K562 (cell line): ENCODE data around the gene PHKG1. TPM values are rescaled to one million over a fixed set of nuclear protein-coding genes. Genes with fewer than 3 reads are reported as not detected.
"Not testable (repeated sequence)": the region's sequence is repeated elsewhere in the genome, so short reads cannot be mapped to it uniquely, and the experiment has no call there.

ENCODE experiments used
- ATAC-seq: fragments of 200-7000 bp; cut with Tn5 transposase; 3 replicates; pipeline ENCODE4 v1.9.1; 2020; ENCODE audit warnings: moderate library complexity
- BruUV-seq: library from RNA; stranded (reverse); fragments of 400-500 nt; replicated peaks from 2 replicates; lab custom pipeline; 2021; lab: Mats Ljungman, UMichigan
- CTCF ChIA-PET: fragments of 300-600 bp; formaldehyde crosslinking; extraction: SDS; loops from one replicate; lab custom pipeline; 2021; ENCODE audit warnings: low intra/inter-chr PET ratio; lab: Yijun Ruan, JAX
- POLR2A ChIA-PET: fragments of 300-600, 350-650 bp; sonication (Branson Sonifier 250); formaldehyde crosslinking; extraction: SDS; loops from one replicate; lab custom pipeline; 2021; ENCODE audit warnings: antibody characterized with exemption, inconsistent platforms; lab: Yijun Ruan, JAX
- DNase-seq, 4 experiments: peaks; one replicate each; pipeline versions ENCODE4 v3.0.0 to v3.0.0-alpha.2; 2011 to 2018; ENCODE audit warnings: low spot score in 3 of 4, mixed read lengths in 3 of 4; ENCODE audit errors: extremely low read depth in 1 of 4
- FAIRE-seq: peaks from 2 replicates; lab custom pipeline; 2011; peaks lifted over from hg19 to GRCh38; lab: Jason Lieb, UNC
- H2AFZ ChIP-seq: 2 replicates; pipeline ENCODE4 v1.6.0; 2011; ENCODE audit warnings: low read depth, low read length, control low read depth, inconsistent platforms
- H3K27ac ChIP-seq: fragments of 200-600 bp; 3 replicates; pipeline ENCODE4 v1.8.0; 2011; ENCODE audit warnings: low read depth, mild to moderate bottlenecking, control low read depth, inconsistent platforms, low read length, moderate library complexity, mixed read lengths; ENCODE audit errors: extremely low read depth
- H3K27me3 ChIP-seq, 2 experiments: fragments of 300-600 bp in 1 of 2; 2 replicates in 1 of 2; 3 replicates in 1 of 2; pipeline versions ENCODE4 v1.6.0 to v1.8.0; 2011; ENCODE audit warnings: inconsistent platforms in 2 of 2, low read length in 2 of 2, mild to moderate bottlenecking in 1 of 2, mixed read lengths in 1 of 2, moderate library complexity in 1 of 2; ENCODE audit not compliant: control insufficient read depth in 2 of 2, insufficient read depth in 2 of 2
- H3K36me3 ChIP-seq: fragments of 300-600 bp; 3 replicates; pipeline ENCODE4 v1.8.0; 2011; ENCODE audit warnings: mild to moderate bottlenecking, low read length, inconsistent platforms; ENCODE audit not compliant: control insufficient read depth, insufficient read depth
- H3K4me1 ChIP-seq, 2 experiments: fragments of 200-600 bp in 1 of 2; replicated peaks in 1 of 2; 2 replicates in 1 of 2; 3 replicates in 1 of 2; pipeline versions ENCODE4 v1.5.1 to v1.8.0; 2011; ENCODE audit warnings: inconsistent platforms in 2 of 2, low read length in 2 of 2, mild to moderate bottlenecking in 1 of 2, mixed read lengths in 1 of 2, moderate library complexity in 1 of 2; ENCODE audit not compliant: control insufficient read depth in 2 of 2, insufficient read depth in 2 of 2
- H3K4me2 ChIP-seq: 2 replicates; pipeline ENCODE4 v1.6.1; 2011; ENCODE audit warnings: low read length, control low read depth, inconsistent platforms, mixed read lengths; ENCODE audit not compliant: insufficient read depth
- H3K4me3 ChIP-seq: fragments of 200-600 bp; sonication (generic), shearing (Covaris generic); 2 replicates; pipeline ENCODE4 v1.5.1; 2016; ENCODE audit warnings: control low read depth, inconsistent platforms
- H3K79me2 ChIP-seq: fragments of 200-600 bp; 3 replicates; pipeline ENCODE4 v1.8.0; 2011; ENCODE audit warnings: low read length, inconsistent platforms; ENCODE audit not compliant: control insufficient read depth, insufficient read depth
- H3K9ac ChIP-seq, 2 experiments: 2 replicates each; pipeline versions ENCODE4 v1.6.0 to v1.6.1; 2011; ENCODE audit warnings: low read depth in 2 of 2, low read length in 2 of 2, control low read depth in 1 of 2, inconsistent platforms in 1 of 2, mild to moderate bottlenecking in 1 of 2, mixed read lengths in 1 of 2; ENCODE audit not compliant: insufficient read depth in 1 of 2
- H3K9me1 ChIP-seq: one replicate; pipeline ENCODE4 v1.6.0; 2011; ENCODE audit warnings: inconsistent platforms, mild to moderate bottlenecking, low read length, moderate library complexity; ENCODE audit not compliant: control insufficient read depth, insufficient read depth
- H3K9me3 ChIP-seq: replicated peaks from 2 replicates; pipeline ENCODE4 v1.5.1; 2011; ENCODE audit warnings: low read depth, low read length, inconsistent platforms; ENCODE audit not compliant: control insufficient read depth, insufficient read depth
- H4K20me1 ChIP-seq: replicated peaks from 2 replicates; pipeline ENCODE4 v1.6.1; 2011; ENCODE audit warnings: low read length, inconsistent platforms, mixed read lengths; ENCODE audit not compliant: control insufficient read depth, insufficient read depth
- ARID1B ChIP-seq: fragments of 450-650 bp; IDR thresholded peaks from 2 replicates; pipeline ENCODE4 v1.6.1; 2016; ENCODE audit warnings: antibody characterized with exemption, mild to moderate bottlenecking, inconsistent platforms
- BDP1 ChIP-seq: IDR thresholded peaks from 3 replicates; pipeline ENCODE4 v1.6.1; 2011; ENCODE audit not compliant: insufficient read length, insufficient read depth
- CBFA2T3 ChIP-seq: fragments of 450-650 bp; IDR thresholded peaks from 2 replicates; pipeline ENCODE4 v1.6.1; 2017
- GABPA ChIP-seq: fragments of 200-800 bp; sonication (Bioruptor generic); conservative IDR thresholded peaks from 2 replicates; pipeline ENCODE4 v1.6.1; 2016; ENCODE audit warnings: low read depth, missing genetic modification characterization, missing compliant biosample characterization
- KLF6 ChIP-seq: fragments of 250-450 bp; sonication (Bioruptor Pico); IDR thresholded peaks from 2 replicates; pipeline ENCODE4 v1.4.0; 2020; ENCODE audit warnings: mild to moderate bottlenecking, moderate library complexity, borderline replicate concordance
- LCOR ChIP-seq: sonication (generic); formaldehyde crosslinking; IDR thresholded peaks from 2 replicates; pipeline ENCODE4 v1.8.0; 2022; ENCODE audit warnings: mild to moderate bottlenecking, missing genetic modification reagents
- MAX ChIP-seq: sonication (generic); formaldehyde crosslinking; IDR thresholded peaks from 2 replicates; pipeline ENCODE4 v1.9.0; 2022; ENCODE audit warnings: mild to moderate bottlenecking, missing genetic modification reagents
- NCOR1 ChIP-seq: fragments of 450-650 bp; IDR thresholded peaks from 2 replicates; pipeline ENCODE4 v1.6.1; 2016; ENCODE audit warnings: mild to moderate bottlenecking, moderate library complexity
- NFIC ChIP-seq: fragments of 450-650 bp; IDR thresholded peaks from 2 replicates; pipeline ENCODE4 v1.6.1; 2017; ENCODE audit warnings: mild to moderate bottlenecking, inconsistent platforms
- POLR2A ChIP-seq: fragments of 450-650 bp; conservative IDR thresholded peaks from 2 replicates; pipeline ENCODE4 v1.6.1; 2016
- STAT5A ChIP-seq: IDR thresholded peaks from 2 replicates; pipeline ENCODE4 v1.6.1; 2012; ENCODE audit warnings: low read length, inconsistent platforms, borderline replicate concordance
- ZNF449 ChIP-seq: fragments of 250-450 bp; sonication (Bioruptor Pico); IDR thresholded peaks from 2 replicates; pipeline ENCODE4 v1.8.0; 2022; ENCODE audit warnings: moderate library complexity, mild to moderate bottlenecking, inconsistent platforms
- ZNF707 ChIP-seq: fragments of 250-450 bp; sonication (Bioruptor Pico); conservative IDR thresholded peaks from 2 replicates; pipeline ENCODE4 v1.8.0; 2022; ENCODE audit warnings: inconsistent platforms, mild to moderate bottlenecking, moderate library complexity
- WGBS: fragments of 100-300 bp; shearing (Covaris generic); methylation state at CpG from one replicate; pipeline ENCODE4 v1.1.6; 2016; ENCODE audit warnings: low coverage, mixed read lengths; ENCODE audit not compliant: insufficient coverage; ENCODE audit errors: missing lambda C conversion rate; 5-methylcytosine and 5-hydroxymethylcytosine counted together
- in situ Hi-C: fragments of 300-500 bp; cut with MboI; formaldehyde crosslinking; loops from 4 replicates; pipeline ENCODE4 v1.15.0; 2018; ENCODE audit warnings: inconsistent platforms, mixed read lengths
- intact Hi-C: fragments of 100-400 bp; cut with micrococcal nuclease; formaldehyde crosslinking; loops from 2 replicates; pipeline ENCODE4 v1.14.2; 2022
- polyA plus RNA-seq, 8 experiments: library from polyadenylated mRNA; depleted of rRNA in 4 of 8; stranded (reverse) in 5 of 8; unstranded in 3 of 8; fragments of >200 nt; fragmentation: Nextera tagmentation in 2 of 8; fragmentation: Illumina TruSeq in 1 of 8; extraction: Ambion mirVana in 2 of 8; extraction: Trizol in 1 of 8; gene quantifications; 2 replicates each; pipeline versions ENCODE4 v1.2.1 to v1.2.3, GENCODE V29; 2011 to 2014; ENCODE audit warnings: inconsistent platforms in 1 of 8, missing spikeins in 1 of 8
- total RNA-seq, 7 experiments: library from RNA; depleted of rRNA in 6 of 7; stranded (reverse); fragments of >200 nt in 6 of 7; fragmentation: Illumina TruSeq in 2 of 7; extraction: Trizol in 2 of 7; gene quantifications; 2 replicates each; pipeline versions ENCODE4 v1.2.1 to v1.2.3, GENCODE V29; 2011 to 2021; ENCODE audit warnings: low replicate concordance in 1 of 7

Gene PHKG1
- total and polyA plus RNA-seq, 9 of the 15 experiments (the other 6 are each of a cell fraction or from before 2014, with no cell fraction given): 0.10 to 0.83 (median 0.46) TPM

- TF ChIP-seq MAX: no peak
- TF ChIP-seq ZNF707: no peak
- peak; percentile 38; the same call in 1 of the 2 replicates for TF ChIP-seq NCOR1
- TF ChIP-seq GABPA (tag): no peak
- TF ChIP-seq BDP1: no peak
- peak; percentile 85 for TF ChIP-seq CBFA2T3
- TF ChIP-seq POLR2A: peak; percentile 17; the same call in 1 of the 2 replicates
- TF ChIP-seq NFIC: peak; percentile 65
- peak; percentile 90 for TF ChIP-seq LCOR (CRISPR knock-in tag)
- TF ChIP-seq ZNF449 (CRISPR knock-in tag): no peak
- TF ChIP-seq KLF6 (CRISPR knock-in tag): no peak
- peak; percentile 52; the same call in 1 of the 2 replicates for TF ChIP-seq ARID1B
- 0 out of 2 replicates have a peak, but pooled peaks have one; percentile 33 for TF ChIP-seq STAT5A
Observed at GRCh38 chr7:56097700-56098099, 4.9 kb upstream of the PHKG1 start (continued).

GRCh38 chr7:56092388-56092787 is 364 bp downstream of the PHKG1 start:
- POLR2A ChIA-PET: interaction anchor here (0.9 to 3.3 kb wide), 2 partner anchors 9 to 14 kb away, joined by 4 to 16 read pairs; no protein-coding TSS in a partner anchor
- 73% methylated on average over 4 of the region's 6 CpGs for WGBS
- H3K4me3 ChIP-seq, H3K4me2 ChIP-seq, CTCF ChIA-PET, H3K36me3 ChIP-seq, H3K27me3 ChIP-seq, FAIRE-seq, H3K79me2 ChIP-seq, ATAC-seq, H2AFZ ChIP-seq, H3K27ac ChIP-seq, H3K9me1 ChIP-seq, BruUV-seq, H4K20me1 ChIP-seq, H3K9me3 ChIP-seq, H3K9ac ChIP-seq, DNase-seq, H3K4me1 ChIP-seq, in situ Hi-C loops, intact Hi-C loops: not testable (repeated sequence)
